HG02938 (cell line): ENCODE measurements around the gene NISCH.

Source experiments
- ATAC-seq: cut with Tn5 transposase; IDR thresholded peaks from one replicate; pipeline ENCODE4 v1.9.1; 2021; ENCODE audit warnings: mild to moderate bottlenecking, moderate library complexity; ENCODE audit not compliant: unreplicated experiment

The NISCH gene

DNA sequence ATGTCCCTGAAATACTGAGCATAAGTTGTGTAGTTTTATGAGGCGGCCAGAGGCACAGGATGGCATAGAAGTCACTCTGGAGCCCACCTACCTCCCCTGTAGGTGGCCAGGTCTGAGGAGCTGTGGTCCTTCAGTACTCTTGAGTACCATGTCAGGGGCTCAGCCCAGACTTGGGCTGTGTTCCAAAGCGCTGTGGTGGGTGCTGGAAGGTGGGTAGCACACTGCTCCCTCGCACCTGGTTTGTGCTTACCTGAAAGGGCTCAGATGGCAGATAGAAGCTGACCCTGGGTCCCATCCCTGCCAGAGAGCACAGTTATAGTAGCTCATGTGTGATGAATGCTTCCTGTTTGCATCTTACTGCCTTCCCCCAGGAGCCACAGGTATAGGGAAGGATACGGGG, 15.5 kb downstream of the NISCH start:
- no peak for ATAC-seq

DNA sequence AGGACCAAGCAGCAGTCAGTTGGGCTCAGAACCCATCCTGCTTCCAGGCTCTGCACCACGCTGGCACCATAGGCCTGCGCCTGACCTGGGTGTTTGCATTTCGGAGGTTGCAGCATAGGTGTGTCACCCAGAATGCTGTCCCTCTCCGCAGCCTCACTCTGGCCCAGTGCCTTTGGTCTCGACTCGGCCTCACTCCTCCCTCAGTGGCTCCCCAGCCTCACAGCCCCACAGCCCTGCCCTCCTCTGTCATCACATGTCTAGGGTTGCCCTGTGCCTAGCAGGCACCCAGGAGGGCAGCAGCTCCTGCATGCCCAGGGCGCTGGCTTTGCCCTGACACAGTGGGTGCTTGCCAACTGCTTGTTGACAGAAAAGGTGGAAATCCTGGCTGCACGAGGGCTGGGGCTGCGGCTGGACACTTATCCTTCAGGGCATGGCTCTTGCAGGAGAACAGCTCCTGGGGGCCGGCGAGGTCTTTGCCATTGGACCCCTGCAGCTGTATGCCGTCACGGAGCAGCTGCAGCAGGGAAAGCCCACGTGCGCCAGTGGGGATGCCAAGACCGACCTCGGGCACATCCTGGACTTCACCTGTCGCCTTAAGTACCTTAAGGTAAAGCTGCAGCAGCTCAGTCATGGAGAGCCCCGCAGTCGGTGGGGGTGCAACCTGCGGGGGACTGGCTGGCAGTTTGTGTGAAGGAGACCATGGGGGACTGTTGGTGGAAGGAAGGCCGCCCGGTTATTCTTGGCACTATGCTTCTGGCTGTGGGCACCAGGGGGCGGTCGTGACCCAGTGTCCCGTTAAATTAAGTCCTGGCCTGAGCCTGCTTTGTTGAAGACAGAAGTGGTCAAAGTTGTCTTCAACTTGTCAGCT, 16.2 kb downstream of the NISCH start:
- no peak for ATAC-seq

DNA sequence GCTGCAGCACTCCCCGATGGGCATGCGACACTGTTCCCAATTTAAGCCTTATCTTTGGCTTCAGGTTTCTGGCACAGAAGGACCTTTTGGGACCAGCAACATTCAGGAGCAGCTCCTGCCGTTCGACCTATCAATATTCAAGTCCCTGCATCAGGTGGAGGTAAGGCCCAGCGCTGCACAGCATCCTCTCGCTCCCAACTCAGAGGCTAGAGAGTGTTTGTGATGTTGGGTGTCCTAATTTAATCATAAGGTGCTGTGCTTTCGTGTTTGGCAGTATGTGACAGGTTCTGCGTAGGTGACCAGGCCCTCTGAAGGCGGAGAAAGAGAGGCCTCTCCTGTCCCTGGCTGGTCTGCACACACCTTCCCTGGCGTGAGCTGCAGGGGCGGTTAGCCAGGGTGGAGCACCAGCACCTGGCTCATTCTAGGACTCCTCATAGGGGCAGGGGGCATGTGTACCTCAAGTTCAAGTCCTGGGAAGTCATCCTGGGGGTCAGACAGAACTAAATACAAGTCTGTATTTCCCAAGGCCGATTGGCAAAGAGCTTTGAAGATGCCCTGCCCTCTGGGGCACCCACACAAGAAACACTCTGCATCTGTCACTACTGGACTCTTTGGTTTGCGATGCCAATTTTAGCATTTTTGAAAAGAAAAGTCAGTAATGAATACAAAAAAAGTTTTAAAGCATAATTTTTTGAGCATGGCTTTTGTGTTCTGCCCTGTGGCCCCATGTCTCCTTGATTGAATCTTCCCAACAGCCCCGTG, 17.0 kb downstream of the NISCH start:
- no peak for ATAC-seq

DNA sequence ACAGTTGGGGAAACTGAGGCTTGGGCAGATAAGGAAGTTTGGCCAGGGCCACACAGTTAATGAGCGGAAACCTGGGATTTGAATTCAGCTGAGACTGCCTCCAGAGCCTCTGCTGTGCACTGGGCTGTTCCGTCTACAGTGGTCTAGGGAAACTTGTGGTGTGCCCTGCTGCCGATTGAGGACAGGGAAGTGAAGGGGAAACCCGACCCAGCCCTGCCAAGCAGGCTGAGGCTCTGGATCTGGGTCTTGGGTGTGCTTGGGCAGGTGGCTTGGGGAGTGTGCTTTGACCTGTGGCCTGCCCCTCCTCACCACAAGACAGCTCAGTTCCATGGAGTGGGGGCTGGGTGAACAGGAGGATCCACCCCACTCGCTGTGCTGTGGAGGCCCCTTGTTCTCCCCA, 17.6 kb downstream of the NISCH start:
- no peak for ATAC-seq

DNA sequence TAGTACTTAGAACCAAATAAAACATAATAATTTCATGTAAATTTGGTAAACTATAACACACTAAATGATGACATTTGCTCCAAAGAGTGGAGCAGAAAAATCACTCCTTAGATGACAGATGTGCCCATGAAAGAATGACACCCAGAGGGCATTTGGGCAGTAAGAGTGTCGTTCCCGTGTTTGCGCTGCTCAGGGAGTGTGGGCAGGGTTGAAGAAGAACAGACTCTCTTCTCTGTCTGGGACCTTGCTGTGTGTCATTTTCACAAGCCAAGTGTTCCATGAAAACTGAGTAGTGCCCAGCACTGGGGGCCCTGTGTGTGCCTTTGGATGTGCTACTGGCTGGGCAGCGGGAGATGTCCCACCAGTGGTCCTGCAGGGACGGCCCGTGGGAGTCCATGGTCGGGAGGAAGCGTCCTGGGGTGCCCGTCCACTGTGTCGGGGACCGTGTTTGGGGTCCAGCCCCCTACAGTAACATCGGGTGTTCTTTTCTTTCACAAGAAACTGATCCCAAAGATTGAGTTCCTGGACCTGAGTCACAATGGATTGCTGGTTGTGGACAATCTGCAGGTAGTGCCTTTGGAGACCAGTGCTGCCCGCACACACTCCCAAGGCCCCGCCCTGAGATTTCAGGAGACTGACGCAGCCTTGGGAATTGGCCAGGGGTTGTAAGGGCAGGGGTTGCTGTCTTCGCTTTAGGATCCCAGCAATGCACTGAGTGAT, 21.8 kb downstream of the NISCH start:
- no peak for ATAC-seq

DNA sequence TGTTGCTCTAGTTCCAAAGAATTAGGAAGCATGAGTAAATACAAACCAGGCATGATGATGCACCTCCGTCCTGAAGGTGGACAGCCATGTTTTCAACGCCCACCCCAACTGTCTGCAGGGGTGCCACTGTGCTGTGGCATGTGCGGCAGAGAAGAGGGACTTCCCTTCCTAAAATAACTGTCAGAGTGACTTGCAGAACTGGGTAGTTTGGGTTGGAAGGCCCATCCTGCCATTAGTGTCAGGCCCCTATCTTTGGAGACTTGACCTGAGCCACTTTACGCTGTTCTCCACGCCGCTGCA, 22.3 kb downstream of the NISCH start:
- ATAC-seq: no peak

DNA sequence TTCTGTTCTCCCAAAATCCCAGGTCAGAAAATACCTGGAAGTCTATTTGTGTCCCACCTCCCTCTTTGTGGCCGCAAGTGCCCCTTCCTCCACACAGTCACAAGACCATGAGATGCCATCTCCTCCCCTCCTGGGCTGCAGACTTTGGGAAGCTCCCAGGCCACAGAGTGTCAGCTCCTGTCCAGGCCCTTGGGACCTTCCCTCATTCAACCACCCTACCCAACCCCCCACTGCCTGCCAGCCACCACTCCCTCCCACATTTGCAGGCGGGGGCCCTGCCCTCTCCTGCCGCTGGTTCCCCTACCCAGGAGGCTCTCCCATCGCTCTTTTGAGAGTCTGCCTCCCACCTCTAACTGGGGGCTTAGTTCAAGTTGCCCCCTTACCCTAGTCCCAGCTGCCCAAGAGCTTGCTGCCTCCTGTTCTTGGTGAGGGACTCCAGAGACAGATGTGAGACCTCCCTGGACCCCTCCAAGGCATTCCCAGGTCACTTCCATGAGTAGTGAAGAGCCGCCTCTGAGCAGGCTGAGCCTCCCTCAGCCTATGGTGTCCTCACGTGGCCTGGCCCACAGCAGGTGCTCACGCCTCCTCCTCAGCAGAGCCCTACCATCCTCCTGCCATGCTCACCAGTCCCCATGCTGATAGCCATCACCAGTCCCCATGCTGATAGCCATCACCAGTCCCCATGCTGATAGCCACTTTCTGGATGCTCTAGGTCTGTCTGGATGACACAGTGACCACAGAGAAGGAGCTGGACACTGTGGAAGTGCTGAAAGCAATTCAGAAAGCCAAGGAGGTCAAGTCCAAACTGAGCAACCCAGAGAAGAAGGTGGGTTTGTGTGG, 23.9 kb downstream of the NISCH start:
- ATAC-seq: no peak

DNA sequence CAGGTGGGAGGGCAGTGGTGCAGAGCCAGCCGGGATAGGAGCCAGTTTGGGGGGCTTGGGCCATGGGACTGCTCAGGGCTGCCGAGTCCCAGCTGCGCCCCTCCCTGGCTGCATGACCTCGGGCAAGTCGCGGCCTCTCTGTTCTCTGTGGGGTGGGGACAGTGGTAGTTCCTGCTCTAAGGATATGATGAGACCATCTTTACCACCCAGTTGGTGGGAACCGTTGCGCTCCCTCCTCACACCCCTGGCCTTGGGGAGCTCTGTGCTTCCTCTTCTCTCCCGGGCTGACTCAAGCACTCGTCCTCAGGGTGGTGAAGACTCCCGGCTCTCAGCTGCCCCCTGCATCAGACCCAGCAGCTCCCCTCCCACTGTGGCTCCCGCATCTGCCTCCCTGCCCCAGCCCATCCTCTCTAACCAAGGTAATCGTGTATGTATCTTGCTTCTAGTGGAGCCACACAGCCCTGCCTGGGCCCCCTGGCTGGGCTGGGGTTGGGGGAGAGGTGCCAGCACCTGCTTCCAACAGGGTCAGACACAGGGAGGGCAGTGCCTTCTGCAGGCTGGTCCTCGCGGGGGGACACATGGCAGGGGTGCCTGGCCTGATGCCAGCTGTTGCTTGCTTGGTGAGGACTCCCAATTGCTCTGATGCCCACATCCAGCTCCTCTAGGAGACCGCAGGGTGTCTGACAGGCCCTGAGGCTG, 24.6 kb downstream of the NISCH start:
- no peak for ATAC-seq

DNA sequence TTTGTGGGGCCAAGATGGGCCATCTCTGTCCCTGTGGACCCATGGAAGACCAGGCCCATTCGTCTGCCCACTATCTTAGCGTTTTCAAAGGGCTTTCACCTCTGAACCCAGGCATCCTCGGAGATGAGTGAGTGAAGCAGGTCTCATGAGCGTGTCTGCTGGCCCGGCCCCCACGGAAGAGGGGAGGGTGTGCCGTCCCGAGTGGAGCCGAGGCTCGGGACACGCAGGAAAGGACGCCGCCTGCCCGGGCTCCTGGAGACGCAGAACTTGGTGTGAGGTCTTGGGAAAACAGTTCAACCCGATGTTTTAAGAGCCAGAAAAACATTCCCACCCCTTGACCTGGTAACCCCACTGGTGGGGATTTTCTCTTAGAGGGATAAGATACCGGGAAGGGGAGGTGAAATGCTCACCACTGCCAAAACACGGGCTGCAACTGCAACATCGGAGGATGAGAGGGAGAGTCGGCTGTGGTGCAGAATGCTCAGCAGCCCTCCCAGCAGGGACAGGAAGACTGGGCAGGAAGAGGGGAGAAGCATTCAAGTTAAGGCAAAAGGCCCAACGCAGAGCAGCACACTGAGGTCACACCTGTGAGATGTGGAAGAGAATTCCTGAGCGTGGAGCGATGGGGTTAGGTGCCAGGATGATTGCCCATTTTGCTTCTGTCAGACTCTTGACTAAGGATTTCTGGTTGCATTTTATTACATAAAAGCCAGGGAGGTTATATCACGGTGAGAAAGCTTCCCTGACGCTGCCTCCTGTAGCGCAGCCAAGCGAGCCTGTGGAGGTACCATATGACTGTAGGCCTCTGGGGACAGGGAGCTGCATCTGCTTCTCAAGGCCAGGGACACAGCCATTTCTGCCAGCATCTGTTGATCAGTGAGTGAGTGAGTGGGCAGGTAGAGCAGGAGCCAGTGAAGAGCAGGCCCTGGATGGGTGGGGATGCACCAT, 25.6 kb downstream of the NISCH start:
- ATAC-seq: no peak

DNA sequence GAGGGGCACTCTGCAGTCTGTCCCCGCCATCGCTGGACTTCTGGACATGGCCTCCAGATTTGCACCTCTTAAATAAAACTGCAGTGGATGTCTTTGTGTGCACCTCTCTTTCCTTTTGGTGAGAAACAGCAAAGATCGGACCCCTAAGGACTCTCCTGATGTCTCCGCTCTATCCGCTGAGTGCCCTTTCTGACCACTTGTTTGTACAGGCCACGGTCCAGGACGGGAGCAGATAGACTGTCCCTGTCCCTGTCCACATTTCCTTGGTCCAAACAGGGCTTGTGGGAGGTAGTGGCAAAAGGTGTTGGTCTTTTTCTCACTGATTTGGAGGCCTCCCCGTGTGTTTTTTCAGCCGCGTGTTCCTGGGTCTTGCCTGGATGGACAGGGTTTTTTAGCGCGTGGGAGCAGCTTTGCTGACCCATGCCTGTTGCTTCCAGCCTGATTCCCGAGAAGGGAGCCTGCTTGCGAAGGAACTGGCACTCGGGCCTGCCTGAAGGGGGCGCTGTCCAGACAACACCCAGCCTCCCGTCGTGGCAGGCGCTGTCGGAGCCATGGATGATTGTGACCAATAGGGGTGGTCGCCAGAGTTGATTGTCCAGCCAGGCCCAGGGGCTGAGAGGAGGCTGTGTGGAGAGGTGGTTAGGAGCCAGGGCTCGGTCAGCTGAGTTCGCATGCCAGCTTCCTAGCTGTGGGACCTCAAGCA, 26.6 kb downstream of the NISCH start:
- ATAC-seq: no peak

DNA sequence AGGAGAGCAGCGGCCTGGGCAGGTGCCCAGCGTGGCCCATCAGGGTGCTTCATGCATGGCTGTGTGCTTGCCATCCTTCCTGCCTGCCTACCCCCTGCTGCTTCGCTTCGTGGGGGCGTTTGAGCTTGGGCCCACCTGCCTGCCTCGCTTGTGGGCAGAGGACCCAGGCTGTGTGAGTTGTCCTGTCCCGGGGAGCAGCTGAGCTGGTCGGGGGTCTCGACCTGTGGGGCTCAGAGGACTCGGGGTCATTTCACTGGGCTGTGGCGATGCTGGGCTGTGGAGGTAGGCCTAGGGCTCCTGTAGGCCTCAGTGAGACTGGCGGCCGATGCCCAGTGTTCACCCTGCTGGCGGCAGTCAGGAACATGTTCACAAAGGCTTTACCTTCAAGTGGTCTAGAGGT, 27.7 kb downstream of the NISCH start:
- no peak for ATAC-seq

DNA sequence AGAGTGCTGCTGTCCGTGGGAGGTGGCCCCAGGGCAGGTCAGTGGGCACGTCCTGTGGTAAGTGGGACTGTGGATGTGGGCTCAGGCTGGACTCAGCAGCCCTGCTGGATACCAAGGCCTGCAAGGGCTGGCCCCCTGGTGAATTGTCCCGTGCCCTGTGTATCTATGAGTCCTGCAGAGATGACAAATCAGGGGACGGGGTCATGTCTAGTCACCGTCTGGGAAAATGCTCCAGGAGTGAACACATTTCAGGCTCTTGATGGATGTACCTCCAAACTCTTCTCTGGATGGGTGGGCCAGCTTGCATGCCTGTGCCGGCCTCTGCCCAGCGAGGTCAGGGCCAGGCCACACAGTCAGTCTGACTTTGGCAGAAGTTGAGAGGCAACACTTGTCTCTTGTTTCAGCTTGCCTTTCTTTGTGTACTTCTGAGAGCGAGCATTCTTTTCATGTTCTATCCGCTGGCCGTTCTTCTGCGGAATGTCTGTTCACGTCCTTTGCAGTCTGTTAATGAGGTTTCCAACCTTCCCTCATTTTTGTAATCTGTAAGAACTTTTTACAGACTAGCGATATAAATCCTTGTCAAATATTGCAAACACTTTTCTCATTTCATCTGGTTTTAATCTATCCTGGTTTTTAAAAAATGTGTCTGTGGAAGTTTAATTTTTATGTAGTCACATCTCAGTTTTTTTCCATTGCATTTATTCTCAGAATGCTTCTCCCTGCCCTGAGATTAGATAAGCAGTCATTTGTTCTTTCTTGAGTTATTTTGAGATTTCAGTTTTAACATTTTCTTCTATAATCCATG, 28.4 kb downstream of the NISCH start:
- no peak for ATAC-seq

DNA sequence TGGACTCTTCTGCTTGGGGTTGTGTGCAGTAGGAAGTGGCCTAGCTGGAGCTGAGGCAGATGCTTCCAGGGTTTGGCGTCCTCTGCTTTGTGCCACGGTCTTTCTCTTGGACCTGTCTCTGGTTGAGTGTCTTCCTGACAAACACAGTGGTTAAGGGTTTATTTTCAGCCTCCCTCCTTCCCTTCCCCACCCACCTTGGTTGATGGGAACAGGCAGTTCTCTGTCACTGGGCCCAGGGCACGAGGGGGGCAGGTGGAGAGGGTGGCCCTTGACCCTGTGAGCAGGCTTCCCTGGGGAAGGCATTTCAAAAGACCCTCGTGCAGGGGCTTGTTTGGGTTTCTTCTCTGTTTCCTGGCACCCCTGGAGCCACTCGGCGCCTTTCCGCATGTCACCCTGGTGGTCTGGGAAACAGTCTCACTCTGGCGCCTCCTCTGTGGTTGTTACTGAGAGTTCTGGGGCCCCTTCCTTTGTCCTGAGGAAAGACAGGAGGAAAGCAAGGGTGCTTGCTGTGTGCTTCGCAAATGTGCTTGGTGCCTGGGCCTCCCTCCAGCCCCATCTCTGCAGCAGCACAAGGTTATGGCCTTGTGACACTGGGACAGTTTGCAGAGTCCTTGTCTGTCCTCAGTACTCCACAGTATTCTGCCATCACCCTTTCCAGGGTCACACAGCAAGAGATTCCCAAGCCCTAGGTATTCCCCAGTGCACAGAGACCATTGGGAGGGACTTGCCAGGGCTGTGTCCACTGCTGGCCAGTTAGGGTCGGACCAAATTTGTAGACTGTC, 29.5 kb downstream of the NISCH start:
- no peak for ATAC-seq

DNA sequence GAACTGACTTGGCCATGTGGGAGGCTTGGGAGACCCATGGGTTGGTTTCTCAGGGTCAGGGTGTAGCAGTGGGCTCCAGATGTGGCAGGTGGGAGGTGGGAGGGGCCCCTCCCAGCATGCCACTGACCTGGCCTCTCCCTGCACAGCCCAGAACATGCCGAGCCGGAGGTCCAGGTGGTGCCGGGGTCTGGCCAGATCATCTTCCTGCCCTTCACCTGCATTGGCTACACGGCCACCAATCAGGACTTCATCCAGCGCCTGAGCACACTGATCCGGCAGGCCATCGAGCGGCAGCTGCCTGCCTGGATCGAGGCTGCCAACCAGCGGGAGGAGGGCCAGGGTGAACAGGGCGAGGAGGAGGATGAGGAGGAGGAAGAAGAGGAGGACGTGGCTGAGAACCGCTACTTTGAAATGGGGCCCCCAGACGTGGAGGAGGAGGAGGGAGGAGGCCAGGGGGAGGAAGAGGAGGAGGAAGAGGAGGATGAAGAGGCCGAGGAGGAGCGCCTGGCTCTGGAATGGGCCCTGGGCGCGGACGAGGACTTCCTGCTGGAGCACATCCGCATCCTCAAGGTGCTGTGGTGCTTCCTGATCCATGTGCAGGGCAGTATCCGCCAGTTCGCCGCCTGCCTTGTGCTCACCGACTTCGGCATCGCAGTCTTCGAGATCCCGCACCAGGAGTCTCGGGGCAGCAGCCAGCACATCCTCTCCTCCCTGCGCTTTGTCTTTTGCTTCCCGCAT, 31.8 kb downstream of the NISCH start:
- no peak for ATAC-seq

DNA sequence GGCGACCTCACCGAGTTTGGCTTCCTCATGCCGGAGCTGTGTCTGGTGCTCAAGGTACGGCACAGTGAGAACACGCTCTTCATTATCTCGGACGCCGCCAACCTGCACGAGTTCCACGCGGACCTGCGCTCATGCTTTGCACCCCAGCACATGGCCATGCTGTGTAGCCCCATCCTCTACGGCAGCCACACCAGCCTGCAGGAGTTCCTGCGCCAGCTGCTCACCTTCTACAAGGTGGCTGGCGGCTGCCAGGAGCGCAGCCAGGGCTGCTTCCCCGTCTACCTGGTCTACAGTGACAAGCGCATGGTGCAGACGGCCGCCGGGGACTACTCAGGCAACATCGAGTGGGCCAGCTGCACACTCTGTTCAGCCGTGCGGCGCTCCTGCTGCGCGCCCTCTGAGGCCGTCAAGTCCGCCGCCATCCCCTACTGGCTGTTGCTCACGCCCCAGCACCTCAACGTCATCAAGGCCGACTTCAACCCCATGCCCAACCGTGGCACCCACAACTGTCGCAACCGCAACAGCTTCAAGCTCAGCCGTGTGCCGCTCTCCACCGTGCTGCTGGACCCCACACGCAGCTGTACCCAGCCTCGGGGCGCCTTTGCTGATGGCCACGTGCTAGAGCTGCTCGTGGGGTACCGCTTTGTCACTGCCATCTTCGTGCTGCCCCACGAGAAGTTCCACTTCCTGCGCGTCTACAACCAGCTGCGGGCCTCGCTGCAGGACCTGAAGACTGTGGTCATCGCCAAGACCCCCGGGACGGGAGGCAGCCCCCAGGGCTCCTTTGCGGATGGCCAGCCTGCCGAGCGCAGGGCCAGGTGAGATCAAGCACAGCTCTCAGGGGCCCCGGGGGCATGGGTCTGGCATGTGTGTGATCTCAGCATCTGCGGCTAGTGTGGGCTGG, 32.6 kb downstream of the NISCH start:
- no peak for ATAC-seq
